Fibroblast of skin of right biceps (primary cell): ENCODE data around the gene CDH18.
A peak's percentile ranks its signal among the peaks of the same experiment; 100 is the strongest.

Source experiments
- DNase-seq: peaks from one replicate; pipeline ENCODE4 v3.0.0-alpha.2; 2013

The CDH18 gene

GRCh38 chr5:19713740-19714139, 274.3 kb downstream of the CDH18 start:
- DNase-seq, result no peak

- no peak for DNase-seq
Measured at GRCh38 chr5:19709403-19709802, 278.6 kb downstream of the CDH18 start.

GRCh38 chr5:19706776-19707175, 281.2 kb downstream of the CDH18 start:
- no peak for DNase-seq

GRCh38 chr5:19701731-19702130, 286.3 kb downstream of the CDH18 start:
- DNase-seq, result peak; percentile 3

GRCh38 chr5:19694949-19695611, 292.9 kb downstream of the CDH18 start:
- no peak for DNase-seq

GRCh38 chr5:19690978-19691377, 297.0 kb downstream of the CDH18 start:
- DNase-seq, result no peak

GRCh38 chr5:19685473-19685872, 302.5 kb downstream of the CDH18 start:
- no peak for DNase-seq

GRCh38 chr5:19676895-19677294, 311.1 kb downstream of the CDH18 start:
- DNase-seq, result peak; percentile 71

GRCh38 chr5:19660679-19661078, 327.3 kb downstream of the CDH18 start:
- DNase-seq, result no peak

GRCh38 chr5:19655627-19656026, 332.4 kb downstream of the CDH18 start:
- DNase-seq, result no peak

- no peak for DNase-seq
Measured at GRCh38 chr5:19638461-19638860, 349.5 kb downstream of the CDH18 start.

- DNase-seq, result peak; percentile 36
Measured at GRCh38 chr5:19630876-19631275, 357.1 kb downstream of the CDH18 start.

GRCh38 chr5:19626211-19626610, 361.8 kb downstream of the CDH18 start:
- DNase-seq, result peak; percentile 41

GRCh38 chr5:19625562-19625961, 362.4 kb downstream of the CDH18 start:
- DNase-seq, result no peak

- DNase-seq, result no peak
Measured at GRCh38 chr5:19619571-19619970, 368.4 kb downstream of the CDH18 start.

GRCh38 chr5:19616701-19617215, 371.2 kb downstream of the CDH18 start:
- DNase-seq, result peak; percentile 67

- DNase-seq, result peak; percentile 30
Measured at GRCh38 chr5:19615661-19616060, 372.3 kb downstream of the CDH18 start.

- no peak for DNase-seq
Measured at GRCh38 chr5:19615071-19615470, 372.9 kb downstream of the CDH18 start.

- peak; percentile 19 for DNase-seq
Measured at GRCh38 chr5:19608444-19609002, 379.5 kb downstream of the CDH18 start.

GRCh38 chr5:19605846-19606407, 382.1 kb downstream of the CDH18 start:
- DNase-seq, result no peak

GRCh38 chr5:19584131-19584530, 403.9 kb downstream of the CDH18 start:
- DNase-seq, result no peak

- peak; percentile 38 for DNase-seq
Measured at GRCh38 chr5:19577882-19578281, 410.1 kb downstream of the CDH18 start.

GRCh38 chr5:19568004-19568403, 420.0 kb downstream of the CDH18 start:
- no peak for DNase-seq

GRCh38 chr5:19565466-19565865, 422.5 kb downstream of the CDH18 start:
- DNase-seq, result no peak
